Activated T-cell treated with anti-CD3 and anti-CD28 coated beads for 4 hours (primary cell): ENCODE measurements around the gene C15orf62.

ENCODE experiments used
- DNase-seq: peaks from one replicate; pipeline ENCODE4 v3.0.0-alpha.2; 2020

The C15orf62 gene

GRCh38 chr15:40756938-40757337 lies 12.8 kb upstream of the C15orf62 start:
- DNase-seq = no peak

DNA sequence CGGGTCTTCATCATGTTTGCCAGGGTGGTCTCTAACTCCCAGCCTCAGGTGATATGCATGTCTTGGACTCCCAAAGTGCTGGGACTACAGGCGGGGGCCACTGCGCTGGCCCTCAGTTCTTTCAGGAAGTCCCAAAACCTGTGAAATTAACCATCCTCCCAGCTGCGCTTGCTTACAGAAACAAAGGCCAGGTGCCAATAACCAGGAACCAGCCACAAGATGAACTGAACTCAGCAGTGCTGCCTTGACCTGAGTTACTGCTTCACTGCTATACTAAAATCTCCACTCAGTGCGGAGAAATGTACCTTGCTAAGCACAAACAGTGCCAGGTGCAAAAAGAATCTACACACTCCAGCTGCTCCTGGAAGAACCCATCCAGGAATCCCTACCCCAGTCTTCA lies 9.8 kb upstream of the C15orf62 start:
- no peak for DNase-seq

GRCh38 chr15:40762919-40763800 lies 6.6 kb upstream of the C15orf62 start:
- DNase-seq = no peak

- DNase-seq = no peak
Observed at GRCh38 chr15:40763801-40764628, 5.8 kb upstream of the C15orf62 start, which contains the start of gene GCHFR. GCHFR (plus strand) TSS chr15:40764068; CDS start chr15:40764181, 113 bp downstream.

DNA sequence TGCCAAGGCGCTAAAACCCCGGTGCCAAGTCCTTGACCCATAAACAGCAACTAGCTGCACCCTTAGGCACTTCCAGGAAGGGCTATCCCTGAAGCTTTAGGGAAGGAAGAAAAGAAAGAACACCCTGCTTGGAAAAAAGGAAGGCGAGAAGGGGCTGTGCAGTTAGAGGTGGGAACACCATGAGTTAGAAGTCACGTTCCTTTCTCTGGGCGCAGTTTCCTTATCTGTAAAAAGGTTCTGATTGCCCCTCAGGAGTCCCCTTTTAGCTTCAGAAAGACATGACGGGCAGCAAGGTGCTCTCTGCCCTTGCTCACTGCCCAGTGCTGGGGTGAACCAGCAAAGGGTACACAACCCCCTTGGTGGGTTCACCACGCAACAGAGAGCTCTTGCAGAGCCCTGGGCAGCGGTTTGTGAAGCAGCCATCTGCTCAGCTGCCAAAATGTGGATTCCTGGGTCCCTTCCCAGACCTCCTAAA lies 5.1 kb upstream of the C15orf62 start:
- DNase-seq = no peak

GRCh38 chr15:40766194-40766815 lies 3.5 kb upstream of the C15orf62 start:
- DNase-seq = no peak

- no peak for DNase-seq
Observed at GRCh38 chr15:40766906-40767837, 2.6 kb upstream of the C15orf62 start.

DNA sequence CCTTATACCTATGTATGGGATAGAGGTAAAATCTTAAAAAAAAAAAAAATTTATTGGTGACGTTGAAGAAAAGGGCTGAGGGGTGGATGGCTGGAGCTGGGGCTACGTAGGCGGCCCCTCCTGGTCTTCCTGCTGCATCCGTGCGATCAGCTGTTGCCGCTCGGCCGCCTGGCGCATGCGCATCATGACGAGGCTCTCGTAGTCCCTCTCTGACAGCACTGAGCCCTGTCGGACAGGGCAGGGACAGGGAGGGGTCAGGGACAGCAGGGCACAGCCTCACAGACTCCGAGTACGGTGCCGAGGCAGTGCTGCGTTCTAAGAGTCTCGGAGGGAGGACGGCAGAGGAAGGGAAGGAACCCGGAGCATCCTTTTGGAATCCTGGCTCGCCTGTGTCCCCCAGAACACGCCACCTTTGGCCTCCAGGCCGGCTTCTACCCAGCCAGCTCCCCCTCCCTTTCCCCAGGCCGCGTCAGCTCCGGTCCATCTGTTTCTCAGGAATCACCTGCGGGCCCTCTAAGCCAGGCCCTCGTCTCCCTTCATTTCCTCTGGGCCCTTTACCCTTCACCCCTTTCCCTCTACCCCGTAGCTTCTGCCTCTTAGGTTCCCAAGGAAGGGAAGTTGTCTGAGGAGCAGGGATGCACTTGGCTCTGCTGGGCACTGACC lies 1.8 kb upstream of the C15orf62 start:
- no peak for DNase-seq

GRCh38 chr15:40768521-40769273 lies 1.1 kb upstream of the C15orf62 start:
- DNase-seq = no peak

DNA sequence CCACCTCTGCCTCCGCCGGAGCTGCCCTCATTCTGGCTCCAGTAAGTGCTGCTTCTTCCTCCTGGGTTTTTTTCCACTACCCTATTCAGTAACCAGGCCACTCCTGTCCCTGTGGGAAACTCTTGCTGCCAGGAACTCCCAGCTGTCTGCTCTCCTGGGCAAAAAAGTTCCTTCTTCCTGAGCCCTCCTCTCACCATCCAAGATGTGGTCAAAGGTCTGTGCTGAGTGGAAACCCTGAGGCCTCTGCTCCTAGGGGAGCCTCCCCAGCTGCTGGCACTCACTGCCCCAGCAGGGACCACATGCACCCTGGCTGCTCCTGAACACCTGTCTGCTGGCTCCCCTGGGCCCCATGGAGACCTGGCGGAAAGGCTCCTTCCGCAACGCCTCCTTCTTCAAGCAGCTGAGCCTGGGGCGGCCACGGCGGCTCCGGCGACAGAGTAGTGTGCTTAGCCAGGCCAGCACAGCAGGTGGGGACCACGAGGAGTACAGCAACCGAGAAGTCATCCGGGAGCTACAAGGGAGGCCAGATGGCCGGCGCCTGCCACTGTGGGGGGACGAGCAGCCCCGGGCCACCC lies 454 bp downstream of the C15orf62 start:
- DNase-seq = no peak

- DNase-seq = no peak
Observed at GRCh38 chr15:40771242-40771641, 1.5 kb downstream of the C15orf62 start.

GRCh38 chr15:40772014-40772413 lies 2.2 kb downstream of the C15orf62 start:
- no peak for DNase-seq

DNA sequence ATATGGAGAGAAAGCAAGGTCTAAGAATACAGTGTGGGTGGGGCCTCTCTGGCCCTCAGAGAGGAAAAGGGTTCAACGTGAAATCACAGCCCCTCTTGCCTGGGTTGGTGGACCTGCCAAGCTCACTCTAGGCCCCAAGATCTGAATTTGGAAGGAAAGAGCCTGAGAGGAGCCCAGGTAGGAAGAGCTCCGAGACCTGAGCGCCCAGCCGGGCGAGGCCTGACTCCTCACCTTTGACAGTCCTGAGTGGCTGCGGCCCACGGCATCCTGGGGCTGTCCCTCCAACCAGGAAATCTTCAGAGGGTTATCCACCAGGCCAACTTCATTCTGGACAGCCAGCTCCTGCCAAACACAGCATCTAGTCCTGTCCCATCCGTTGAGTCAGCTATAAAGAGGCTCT lies 3.7 kb downstream of the C15orf62 start:
- no peak for DNase-seq

DNA sequence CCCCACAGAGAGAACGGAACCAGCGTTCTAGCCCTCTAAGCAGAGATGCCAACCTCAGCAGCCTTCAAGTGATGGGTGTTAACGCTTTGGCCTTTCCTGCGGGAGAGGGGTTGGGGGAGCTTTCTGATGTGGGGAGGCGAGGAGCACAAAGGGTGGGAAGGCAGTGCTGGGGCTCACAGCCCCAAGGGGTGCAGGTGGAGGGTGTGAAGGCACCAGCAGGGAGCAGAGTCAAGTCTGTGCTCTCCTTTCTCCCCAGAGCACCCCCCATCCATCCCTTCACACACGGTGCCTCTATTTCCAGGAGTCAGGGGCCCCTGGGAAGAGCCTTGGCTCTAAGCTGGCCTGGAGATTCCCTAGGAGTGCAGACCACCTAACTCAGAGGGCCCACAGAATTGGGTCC lies 4.1 kb downstream of the C15orf62 start:
- no peak for DNase-seq

- DNase-seq = no peak
Observed at GRCh38 chr15:40775007-40775406, 5.2 kb downstream of the C15orf62 start.

GRCh38 chr15:40775740-40776536 lies 6.2 kb downstream of the C15orf62 start:
- DNase-seq = no peak

- no peak for DNase-seq
Observed at GRCh38 chr15:40776537-40777141, 6.9 kb downstream of the C15orf62 start.

GRCh38 chr15:40782609-40783227 lies 12.9 kb downstream of the C15orf62 start:
- DNase-seq = peak; percentile 71

GRCh38 chr15:40785164-40785563 lies 15.4 kb downstream of the C15orf62 start:
- no peak for DNase-seq
